HepG2 (cell line): ENCODE results near the gene SRC. TPM values are rescaled to one million over a fixed set of nuclear protein-coding genes. Genes with fewer than 3 reads are reported as not detected.

Experiments used
- ATAC-seq: fragments of 200-7000 bp; cut with Tn5 transposase; 3 replicates; pipeline ENCODE4 v1.9.1; 2020; ENCODE audit warnings: mild to moderate bottlenecking, moderate library complexity
- BruUV-seq: library from RNA; stranded (reverse); fragments of 400-500 nt; replicated peaks from 2 replicates; lab custom pipeline; 2021; lab: Mats Ljungman, UMichigan
- CTCF ChIA-PET: fragments of 300-600 bp; formaldehyde crosslinking; extraction: SDS; loops from one replicate; lab custom pipeline; 2021; ENCODE audit warnings: low total read pairs, inconsistent platforms, low intra/inter-chr PET ratio; lab: Yijun Ruan, JAX
- POLR2A ChIA-PET: fragments of 350-600 bp; sonication (Branson Sonifier 250); formaldehyde crosslinking; loops from one replicate; lab custom pipeline; 2020; ENCODE audit warnings: antibody characterized with exemption, inconsistent platforms; lab: Yijun Ruan, JAX
- DNase-seq: peaks from one replicate; pipeline ENCODE4 v3.0.0-alpha.2; 2015; ENCODE audit warnings: low spot score
- FAIRE-seq: peaks from 3 replicates; lab custom pipeline; 2011; peaks lifted over from hg19 to GRCh38; lab: Jason Lieb, UNC
- H2AFZ ChIP-seq: one replicate; pipeline ENCODE4 v1.6.1; 2011; ENCODE audit warnings: low read length, inconsistent platforms
- H3K27ac ChIP-seq: fragments of 300-600 bp; 3 replicates; pipeline ENCODE4 v1.8.0; 2011; ENCODE audit warnings: mixed run types, mild to moderate bottlenecking, mixed read lengths, low read length, inconsistent platforms; ENCODE audit not compliant: insufficient read depth; ENCODE audit errors: extremely low read length
- H3K27me3 ChIP-seq, 2 experiments: fragments of 200-600 bp in 1 of 2; 2 replicates in 1 of 2; 3 replicates in 1 of 2; pipeline versions ENCODE4 v1.6.0 to v1.8.0; 2011; ENCODE audit warnings: low read length in 2 of 2, mild to moderate bottlenecking in 2 of 2, moderate library complexity in 2 of 2, inconsistent platforms in 1 of 2; ENCODE audit not compliant: insufficient read depth in 2 of 2, control insufficient read depth in 1 of 2
- H3K36me3 ChIP-seq, 2 experiments: fragments of 200-600 bp in 1 of 2; replicated peaks in 1 of 2; 2 replicates in 1 of 2; 3 replicates in 1 of 2; pipeline versions ENCODE4 v1.5.1 to v1.8.0; 2011; ENCODE audit warnings: low read length in 2 of 2, inconsistent platforms in 1 of 2; ENCODE audit not compliant: insufficient read depth in 2 of 2, control insufficient read depth in 1 of 2
- H3K4me1 ChIP-seq: 2 replicates; pipeline ENCODE4 v1.5.1; 2012; ENCODE audit warnings: low read length, inconsistent platforms; ENCODE audit not compliant: insufficient read depth
- H3K4me2 ChIP-seq: 2 replicates; pipeline ENCODE4 v1.6.0; 2011; ENCODE audit warnings: low read depth, low read length, inconsistent platforms
- H3K4me3 ChIP-seq, 3 experiments: fragments of 200-600 bp in 1 of 3; sonication (generic), shearing (Covaris generic) in 1 of 3; replicated peaks in 1 of 3; 2 replicates each; pipeline ENCODE4 v1.5.1; 2011 to 2016; ENCODE audit warnings: low read length in 3 of 3, inconsistent platforms in 2 of 3, low read depth in 2 of 3, mild to moderate bottlenecking in 2 of 3, control low read depth in 1 of 3, mixed read lengths in 1 of 3; ENCODE audit not compliant: insufficient read depth in 1 of 3
- H3K79me2 ChIP-seq: one replicate; pipeline ENCODE4 v1.6.1; 2011; ENCODE audit warnings: low read length, inconsistent platforms; ENCODE audit not compliant: insufficient read depth
- H3K9ac ChIP-seq: 2 replicates; pipeline ENCODE4 v1.6.0; 2011; ENCODE audit warnings: mild to moderate bottlenecking, low read depth, low read length, inconsistent platforms; ENCODE audit not compliant: insufficient read depth
- H3K9me3 ChIP-seq: 2 replicates; pipeline ENCODE4 v1.5.1; 2012; ENCODE audit warnings: mild to moderate bottlenecking, low read length
- H4K20me1 ChIP-seq: 2 replicates; pipeline ENCODE4 v1.6.0; 2011; ENCODE audit warnings: inconsistent platforms, mild to moderate bottlenecking, low read length, moderate library complexity; ENCODE audit not compliant: insufficient read depth
- CREB1 ChIP-seq, 2 experiments: fragments of 450-650 bp in 1 of 2; IDR thresholded peaks; 2 replicates each; pipeline ENCODE4 v1.6.1; 2016 to 2017; ENCODE audit warnings: control low read depth in 1 of 2, mild to moderate bottlenecking in 1 of 2, missing compliant biosample characterization in 1 of 2, missing genetic modification characterization in 1 of 2
- PITX1 ChIP-seq: sonication (generic); formaldehyde crosslinking; IDR thresholded peaks from 2 replicates; pipeline ENCODE4 v1.5.1; 2020; ENCODE audit warnings: mild to moderate bottlenecking, missing genetic modification reagents
- RBAK ChIP-seq: sonication (generic); formaldehyde crosslinking; IDR thresholded peaks from 2 replicates; pipeline ENCODE4 v1.5.1; 2020; ENCODE audit warnings: mild to moderate bottlenecking, missing genetic modification reagents
- ZBTB20 ChIP-seq: sonication (generic); formaldehyde crosslinking; IDR thresholded peaks from 2 replicates; pipeline ENCODE4 v1.8.1; 2023; ENCODE audit warnings: missing genetic modification reagents, low read depth, mild to moderate bottlenecking, borderline replicate concordance
- ZNF768 ChIP-seq: sonication (generic); formaldehyde crosslinking; IDR thresholded peaks from 2 replicates; pipeline ENCODE4 v1.4.0; 2020; ENCODE audit warnings: missing genetic modification reagents
- WGBS: methylation state at CpG from one replicate; pipeline ENCODE4 v1.1.6; 2017; ENCODE audit warnings: low lambda C conversion rate; 5-methylcytosine and 5-hydroxymethylcytosine counted together
- in situ Hi-C: cut with HindIII; loops from 2 replicates; pipeline ENCODE4 v1.10.0; 2017; ENCODE audit warnings: low pct_unique_long_range_greater_than_20kb; ENCODE audit not compliant: extremely low pct_ligation_motif_present
- intact Hi-C: fragments of 100-400 bp; cut with micrococcal nuclease; formaldehyde crosslinking; loops from one replicate; pipeline ENCODE4 v1.10.0; 2022; ENCODE audit not compliant: unreplicated experiment
- polyA plus RNA-seq, 8 experiments: library from polyadenylated mRNA; depleted of rRNA in 3 of 8; stranded (reverse) in 7 of 8; unstranded in 1 of 8; fragments of >200 nt; fragmentation: Illumina TruSeq in 4 of 8; extraction: Trizol in 4 of 8; gene quantifications; 2 replicates each; pipeline versions ENCODE4 v1.2.1 to v1.2.3, GENCODE V29; 2011 to 2016; ENCODE audit warnings: low read depth in 4 of 8, missing spikeins in 1 of 8, mixed read lengths in 1 of 8; ENCODE audit not compliant: insufficient read depth in 1 of 8
- total RNA-seq, 5 experiments: library from RNA; depleted of rRNA; stranded (reverse); fragments of >200 nt; fragmentation: Illumina TruSeq; extraction: Trizol; gene quantifications; 2 replicates each; pipeline ENCODE4 v1.2.3, GENCODE V29; 2016; ENCODE audit warnings: low read depth in 1 of 5
- TF ChIP-seq, protein P1 (sequence below): IDR thresholded peaks from 2 replicates; pipeline ENCODE4 v1.6.1; 2016; ENCODE audit warnings: missing genetic modification reagents, missing compliant biosample characterization
- TF ChIP-seq, protein P2 (sequence below): sonication (generic); formaldehyde crosslinking; IDR thresholded peaks from 2 replicates; pipeline ENCODE4 v1.5.0; 2020; ENCODE audit warnings: missing genetic modification reagents, mild to moderate bottlenecking, borderline replicate concordance
- TF ChIP-seq, protein P3 (sequence below): IDR thresholded peaks from 2 replicates; pipeline ENCODE4 v1.6.1; 2016
- TF ChIP-seq, protein P4 (sequence below): sonication (generic); formaldehyde crosslinking; IDR thresholded peaks from 2 replicates; pipeline ENCODE4 v1.5.0; 2020; ENCODE audit warnings: missing genetic modification reagents
- TF ChIP-seq, protein P5 (sequence below): sonication (generic); formaldehyde crosslinking; IDR thresholded peaks from 2 replicates; pipeline ENCODE4 v1.4.0; 2020; ENCODE audit warnings: mild to moderate bottlenecking, missing genetic modification reagents

SRC gene
- total and polyA plus RNA-seq, 2 of the 13 experiments (the other 11 are each of a cell fraction or from before 2014, with no cell fraction given): 54.7 to 192 TPM

DNA sequence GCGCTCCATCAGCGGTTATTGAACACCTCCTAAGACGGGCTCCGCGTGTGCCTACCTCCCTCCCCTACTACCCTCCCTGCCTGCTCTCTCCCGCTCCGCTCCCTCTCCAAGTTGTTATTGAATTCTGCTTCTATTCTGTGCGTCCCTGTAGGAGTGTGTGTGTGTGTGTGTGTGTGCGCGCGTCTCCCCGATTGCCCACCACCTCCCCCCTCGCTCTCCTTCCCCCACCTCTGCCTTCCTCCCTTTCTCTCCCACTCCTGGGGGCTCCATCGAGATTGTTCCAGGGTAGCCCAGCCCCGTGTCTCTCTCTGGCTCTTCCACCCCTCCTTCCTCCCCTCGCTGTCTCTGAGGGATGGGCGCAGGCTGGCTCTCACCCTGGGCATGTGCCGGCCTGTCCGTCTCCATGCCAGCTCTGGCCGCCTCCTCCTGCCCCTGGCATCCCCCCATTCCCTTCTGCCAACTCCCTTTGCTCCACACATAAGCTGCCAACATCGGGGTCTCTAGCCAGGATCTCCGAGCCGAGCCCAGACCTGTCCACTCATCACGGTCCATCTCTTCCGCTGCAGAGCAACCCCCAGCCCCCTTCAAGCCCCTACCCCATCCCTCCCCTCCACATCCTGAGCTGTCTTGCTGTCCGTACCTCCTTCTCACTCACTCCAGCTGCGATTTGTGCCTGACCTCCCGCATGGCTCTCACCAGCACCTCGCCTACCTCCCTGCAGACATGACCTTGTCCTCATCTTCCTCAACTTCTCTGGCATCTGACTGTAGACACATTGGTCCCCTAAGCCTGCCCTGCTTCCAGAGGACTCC is 68.5 kb downstream of the SRC start:
- Histone ChIP-seq H3K4me3 (no peak overlapping the region), H3K4me1 (peaks cover 31% of the 10 kb centered on the region), H4K20me1 (no peaks in the 10 kb centered on the region; the same call in 1 of the 2 replicates), H3K27ac (no peak overlapping the region), H3K36me3 (no peaks in the 10 kb centered on the region), H2AFZ (no peak overlapping the region), H3K79me2 (no peaks in the 10 kb centered on the region), H3K9ac (no peak overlapping the region), H3K9me3 (no peaks in the 10 kb centered on the region), H3K27me3 (peaks cover 33 to 95% of the 10 kb centered on the region in 2 experiments), H3K4me2 (no peak overlapping the region)
- no TSS peak for BruUV-seq
- in situ Hi-C loops: no loop called here
- ChIA-PET POLR2A (no interaction called here), CTCF (no interaction called here)
- WGBS: 53% methylated on average over 29 of the region's 29 CpGs
- ATAC-seq: no peak
- no peak for FAIRE-seq
- intact Hi-C loops: no loop called here
- DNase-seq: no peak
- no peak for TF ChIP-seq ZNF768 (CRISPR knock-in tag)
- TF ChIP-seq CREB1 (IDR thresholded peaks at IDR 0.05): no peak
- TF ChIP-seq CREB1 (CRISPR knock-in tag; IDR thresholded peaks at IDR 0.05): no peak
- TF ChIP-seq, protein P1, sequence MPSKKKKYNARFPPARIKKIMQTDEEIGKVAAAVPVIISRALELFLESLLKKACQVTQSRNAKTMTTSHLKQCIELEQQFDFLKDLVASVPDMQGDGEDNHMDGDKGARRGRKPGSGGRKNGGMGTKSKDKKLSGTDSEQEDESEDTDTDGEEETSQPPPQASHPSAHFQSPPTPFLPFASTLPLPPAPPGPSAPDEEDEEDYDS (CRISPR knock-in tag): no peak
- no peak for TF ChIP-seq RBAK (CRISPR knock-in tag)
- TF ChIP-seq, protein P2, sequence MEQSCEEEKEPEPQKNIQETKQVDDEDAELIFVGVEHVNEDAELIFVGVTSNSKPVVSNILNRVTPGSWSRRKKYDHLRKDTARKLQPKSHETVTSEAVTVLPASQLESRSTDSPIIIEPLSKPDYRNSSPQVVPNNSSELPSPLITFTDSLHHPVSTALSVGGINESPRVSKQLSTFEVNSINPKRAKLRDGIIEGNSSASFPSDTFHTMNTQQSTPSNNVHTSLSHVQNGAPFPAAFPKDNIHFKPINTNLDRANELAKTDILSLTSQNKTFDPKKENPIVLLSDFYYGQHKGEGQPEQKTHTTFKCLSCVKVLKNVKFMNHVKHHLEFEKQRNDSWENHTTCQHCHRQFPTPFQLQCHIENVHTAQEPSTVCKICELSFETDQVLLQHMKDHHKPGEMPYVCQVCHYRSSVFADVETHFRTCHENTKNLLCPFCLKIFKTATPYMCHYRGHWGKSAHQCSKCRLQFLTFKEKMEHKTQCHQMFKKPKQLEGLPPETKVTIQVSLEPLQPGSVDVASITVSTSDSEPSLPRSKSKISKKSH (CRISPR knock-in tag): no peak
- TF ChIP-seq PITX1: no peak
- TF ChIP-seq, protein P3, sequence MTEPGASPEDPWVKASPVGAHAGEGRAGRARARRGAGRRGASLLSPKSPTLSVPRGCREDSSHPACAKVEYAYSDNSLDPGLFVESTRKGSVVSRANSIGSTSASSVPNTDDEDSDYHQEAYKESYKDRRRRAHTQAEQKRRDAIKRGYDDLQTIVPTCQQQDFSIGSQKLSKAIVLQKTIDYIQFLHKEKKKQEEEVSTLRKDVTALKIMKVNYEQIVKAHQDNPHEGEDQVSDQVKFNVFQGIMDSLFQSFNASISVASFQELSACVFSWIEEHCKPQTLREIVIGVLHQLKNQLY (CRISPR knock-in tag): no peak
- TF ChIP-seq, protein P4, sequence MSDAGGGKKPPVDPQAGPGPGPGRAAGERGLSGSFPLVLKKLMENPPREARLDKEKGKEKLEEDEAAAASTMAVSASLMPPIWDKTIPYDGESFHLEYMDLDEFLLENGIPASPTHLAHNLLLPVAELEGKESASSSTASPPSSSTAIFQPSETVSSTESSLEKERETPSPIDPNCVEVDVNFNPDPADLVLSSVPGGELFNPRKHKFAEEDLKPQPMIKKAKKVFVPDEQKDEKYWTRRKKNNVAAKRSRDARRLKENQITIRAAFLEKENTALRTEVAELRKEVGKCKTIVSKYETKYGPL (CRISPR knock-in tag): no peak
- TF ChIP-seq, protein P5, sequence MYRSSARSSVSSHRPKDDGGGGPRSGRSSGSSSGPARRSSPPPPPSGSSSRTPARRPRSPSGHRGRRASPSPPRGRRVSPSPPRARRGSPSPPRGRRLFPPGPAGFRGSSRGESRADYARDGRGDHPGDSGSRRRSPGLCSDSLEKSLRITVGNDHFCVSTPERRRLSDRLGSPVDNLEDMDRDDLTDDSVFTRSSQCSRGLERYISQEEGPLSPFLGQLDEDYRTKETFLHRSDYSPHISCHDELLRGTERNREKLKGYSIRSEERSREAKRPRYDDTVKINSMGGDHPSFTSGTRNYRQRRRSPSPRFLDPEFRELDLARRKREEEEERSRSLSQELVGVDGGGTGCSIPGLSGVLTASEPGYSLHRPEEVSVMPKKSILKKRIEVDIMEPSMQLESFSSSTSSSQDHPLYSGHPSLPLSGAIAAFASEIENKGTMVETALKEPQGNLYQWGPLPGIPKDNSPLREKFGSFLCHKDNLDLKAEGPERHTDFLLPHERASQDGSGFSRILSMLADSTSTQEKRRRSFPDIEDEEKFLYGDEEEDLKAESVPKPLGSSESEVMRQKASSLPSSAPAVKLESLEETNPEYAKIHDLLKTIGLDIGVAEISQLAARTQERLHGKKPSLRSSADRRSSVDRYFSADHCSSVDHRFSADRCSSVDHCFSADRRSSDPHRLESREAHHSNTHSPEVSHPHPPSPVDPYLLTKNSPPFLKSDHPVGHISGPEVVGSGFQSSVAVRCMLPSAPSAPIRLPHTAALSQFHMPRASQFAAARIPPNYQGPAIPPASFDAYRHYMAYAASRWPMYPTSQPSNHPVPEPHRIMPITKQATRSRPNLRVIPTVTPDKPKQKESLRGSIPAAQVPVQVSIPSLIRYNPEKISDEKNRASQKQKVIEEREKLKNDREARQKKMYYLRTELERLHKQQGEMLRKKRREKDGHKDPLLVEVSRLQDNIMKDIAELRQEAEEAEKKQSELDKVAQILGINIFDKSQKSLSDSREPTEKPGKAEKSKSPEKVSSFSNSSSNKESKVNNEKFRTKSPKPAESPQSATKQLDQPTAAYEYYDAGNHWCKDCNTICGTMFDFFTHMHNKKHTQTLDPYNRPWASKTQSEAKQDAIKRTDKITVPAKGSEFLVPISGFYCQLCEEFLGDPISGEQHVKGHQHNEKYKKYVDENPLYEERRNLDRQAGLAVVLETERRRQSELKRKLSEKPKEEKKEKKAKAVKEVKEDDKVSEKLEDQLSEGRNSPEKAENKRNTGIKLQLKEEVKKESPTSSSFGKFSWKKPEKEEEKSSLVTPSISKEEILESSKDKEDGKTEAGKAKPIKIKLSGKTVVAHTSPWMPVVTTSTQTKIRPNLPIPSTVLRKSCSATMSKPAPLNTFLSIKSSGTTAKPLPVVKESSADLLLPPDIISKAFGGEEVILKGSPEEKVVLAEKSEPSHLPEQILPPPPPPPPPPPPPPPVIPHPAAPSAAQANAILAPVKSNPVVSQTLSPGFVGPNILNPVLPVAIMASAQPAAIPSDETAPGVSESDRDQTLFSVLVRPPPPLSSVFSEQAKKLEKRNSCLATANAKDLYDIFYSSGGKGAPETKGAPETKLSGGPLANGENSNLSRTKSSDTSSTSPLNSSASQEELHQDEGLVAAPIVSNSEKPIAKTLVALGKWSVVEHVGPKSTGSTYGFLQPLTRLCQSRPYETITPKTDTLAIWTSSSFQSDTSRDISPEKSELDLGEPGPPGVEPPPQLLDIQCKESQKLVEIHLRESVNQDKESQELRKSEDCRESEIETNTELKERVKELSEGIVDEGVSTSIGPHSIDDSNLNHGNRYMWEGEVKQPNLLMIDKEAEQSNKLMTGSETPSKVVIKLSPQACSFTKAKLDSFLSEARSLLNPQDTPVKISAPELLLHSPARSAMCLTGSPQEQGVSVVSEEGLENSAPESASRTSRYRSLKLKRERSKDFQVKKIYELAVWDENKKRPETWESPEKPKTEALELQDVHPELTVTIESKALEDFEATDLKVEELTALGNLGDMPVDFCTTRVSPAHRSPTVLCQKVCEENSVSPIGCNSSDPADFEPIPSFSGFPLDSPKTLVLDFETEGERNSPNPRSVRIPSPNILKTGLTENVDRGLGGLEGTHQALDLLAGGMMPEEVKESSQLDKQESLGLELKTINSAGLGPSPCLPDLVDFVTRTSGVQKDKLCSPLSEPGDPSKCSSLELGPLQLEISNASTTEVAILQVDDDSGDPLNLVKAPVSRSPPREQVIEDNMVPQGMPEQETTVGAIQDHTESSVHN (CRISPR knock-in tag): no peak
- no peak for TF ChIP-seq ZBTB20 (CRISPR knock-in tag)
